ENCODE results near the gene GATAD2A.

DNA sequence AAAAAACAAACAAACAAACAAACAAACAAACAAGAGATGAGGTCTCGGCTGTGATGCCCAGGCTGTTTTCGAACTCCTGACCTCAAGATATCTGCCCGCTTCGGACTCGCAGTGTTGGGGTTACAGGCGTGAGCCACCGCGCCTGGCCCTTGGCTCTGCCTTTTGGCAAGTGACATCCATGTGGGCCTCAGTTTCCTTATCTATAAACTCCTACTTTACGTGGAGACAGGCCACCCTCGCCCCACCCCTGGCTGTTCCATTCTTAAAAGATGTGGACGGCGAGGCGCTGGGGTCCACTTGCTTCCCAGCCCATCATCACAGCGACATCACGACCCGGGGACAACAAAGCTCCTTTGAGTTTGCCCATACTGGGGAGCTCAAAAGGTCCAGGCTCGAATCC is 108.2 kb downstream of the GATAD2A start:
- TF ChIP-seq, protein P1, sequence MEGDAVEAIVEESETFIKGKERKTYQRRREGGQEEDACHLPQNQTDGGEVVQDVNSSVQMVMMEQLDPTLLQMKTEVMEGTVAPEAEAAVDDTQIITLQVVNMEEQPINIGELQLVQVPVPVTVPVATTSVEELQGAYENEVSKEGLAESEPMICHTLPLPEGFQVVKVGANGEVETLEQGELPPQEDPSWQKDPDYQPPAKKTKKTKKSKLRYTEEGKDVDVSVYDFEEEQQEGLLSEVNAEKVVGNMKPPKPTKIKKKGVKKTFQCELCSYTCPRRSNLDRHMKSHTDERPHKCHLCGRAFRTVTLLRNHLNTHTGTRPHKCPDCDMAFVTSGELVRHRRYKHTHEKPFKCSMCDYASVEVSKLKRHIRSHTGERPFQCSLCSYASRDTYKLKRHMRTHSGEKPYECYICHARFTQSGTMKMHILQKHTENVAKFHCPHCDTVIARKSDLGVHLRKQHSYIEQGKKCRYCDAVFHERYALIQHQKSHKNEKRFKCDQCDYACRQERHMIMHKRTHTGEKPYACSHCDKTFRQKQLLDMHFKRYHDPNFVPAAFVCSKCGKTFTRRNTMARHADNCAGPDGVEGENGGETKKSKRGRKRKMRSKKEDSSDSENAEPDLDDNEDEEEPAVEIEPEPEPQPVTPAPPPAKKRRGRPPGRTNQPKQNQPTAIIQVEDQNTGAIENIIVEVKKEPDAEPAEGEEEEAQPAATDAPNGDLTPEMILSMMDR (IDR thresholded peaks at IDR 0.05; ENCODE audit: insufficient read depth, low read depth, low read length) = no peak
- no peak for TF ChIP-seq EZH2 (IDR thresholded peaks at IDR 0.05; ENCODE audit: insufficient read depth, low read length)

Data from astrocyte (in vitro differentiated cells and primary cell).